ENCODE results near the gene MLLT6. TPM values are rescaled to one million over a fixed set of nuclear protein-coding genes. Genes with fewer than 3 reads are reported as not detected.
"Not testable (repeated sequence)": the region's sequence is repeated elsewhere in the genome, so short reads cannot be mapped to it uniquely, and the experiment has no call there.

The MLLT6 gene
- total and polyA plus RNA-seq, 9 donors = 52.3 to 278 (median 170) TPM

- no peaks in the 10 kb centered on the region for H3K36me3 ChIP-seq
- H3K27ac ChIP-seq = no peak overlapping the region
- H3K9me3 ChIP-seq = no peaks in the 10 kb centered on the region
- no peaks in the 10 kb centered on the region for H3K27me3 ChIP-seq
- intact Hi-C loops (cut with DNase I) = no loop called here
- 50 to 66% (median 51%) methylated on average over 14 to 16 of the region's 16 CpGs for WGBS, 3 donors
- no peak for DNase-seq
- H3K4me1 ChIP-seq (ENCODE audit: insufficient read depth) = peaks cover 2% of the 10 kb centered on the region
- TF ChIP-seq CTCF (IDR thresholded peaks at IDR 0.05) (no peak), EP300 (IDR thresholded peaks at IDR 0.05) (no peak), POLR2A (IDR thresholded peaks at IDR 0.05) (no peak)
- H3K4me3 ChIP-seq = no peak overlapping the region
These were observed 19.4 kb downstream of the MLLT6 start for GRCh38 chr17:38724337-38724988.

GRCh38 chr17:38725066-38725465 is 20.0 kb downstream of the MLLT6 start:
- DNase-seq = no peak
- Histone ChIP-seq H3K27me3 (no peaks in the 10 kb centered on the region), H3K9me3 (no peaks in the 10 kb centered on the region), H3K36me3 (no peaks in the 10 kb centered on the region), H3K4me1 (ENCODE audit: insufficient read depth) (peaks cover 2% of the 10 kb centered on the region), H3K4me3 (no peak overlapping the region), H3K27ac (no peak overlapping the region)
- intact Hi-C loops (cut with DNase I) = no loop called here
- no peak for TF ChIP-seq POLR2A (IDR thresholded peaks at IDR 0.05)
- no peak for TF ChIP-seq CTCF (IDR thresholded peaks at IDR 0.05)
- TF ChIP-seq EP300 (IDR thresholded peaks at IDR 0.05) = no peak
- WGBS, 3 donors = 64 to 69% (median 65%) methylated on average over 10 of the region's 10 CpGs

GRCh38 chr17:38726145-38726544 is 21.1 kb downstream of the MLLT6 start:
- DNase-seq; H3K36me3 ChIP-seq; H3K4me3 ChIP-seq; H3K27me3 ChIP-seq; intact Hi-C loops (cut with DNase I); H3K27ac ChIP-seq; H3K9me3 ChIP-seq; H3K4me1 ChIP-seq (ENCODE audit: insufficient read depth): not testable (repeated sequence)
- 77 to 85% (median 80%) methylated on average over 7 to 8 of the region's 8 CpGs for whole genome bisulfite sequencing, 3 donors

GRCh38 chr17:38727736-38728135 is 22.7 kb downstream of the MLLT6 start:
- Histone ChIP-seq H3K9me3 (no peaks in the 10 kb centered on the region), H3K27me3 (no peaks in the 10 kb centered on the region), H3K27ac (no peak overlapping the region), H3K36me3 (no peaks in the 10 kb centered on the region), H3K4me1 (ENCODE audit: insufficient read depth) (peaks cover 5% of the 10 kb centered on the region), H3K4me3 (no peak overlapping the region)
- TF ChIP-seq CTCF (IDR thresholded peaks at IDR 0.05) (no peak), EP300 (IDR thresholded peaks at IDR 0.05) (no peak), POLR2A (IDR thresholded peaks at IDR 0.05) (no peak)
- WGBS, 3 donors = 84 to 93% (median 91%) methylated on average over 5 of the region's 5 CpGs
- intact Hi-C loops (cut with DNase I) = no loop called here
- DNase-seq = no peak

- peaks cover 5% of the 10 kb centered on the region for H3K4me1 ChIP-seq (ENCODE audit: insufficient read depth)
- H3K9me3 ChIP-seq = no peaks in the 10 kb centered on the region
- H3K27ac ChIP-seq = no peak overlapping the region
- TF ChIP-seq CTCF (IDR thresholded peaks at IDR 0.05) (no peak), EP300 (IDR thresholded peaks at IDR 0.05) (no peak), POLR2A (IDR thresholded peaks at IDR 0.05) (no peak)
- H3K36me3 ChIP-seq = no peaks in the 10 kb centered on the region
- no peaks in the 10 kb centered on the region for H3K27me3 ChIP-seq
- DNase-seq = no peak
- no peak overlapping the region for H3K4me3 ChIP-seq
- intact Hi-C loops (cut with DNase I) = no loop called here
- WGBS, 3 donors = 72 to 78% (median 73%) methylated on average over 8 of the region's 8 CpGs
These were observed 23.3 kb downstream of the MLLT6 start for GRCh38 chr17:38728290-38728831.

All from ovary (tissue), 9 donors.